RWPE2 (cell line): Measurements from ENCODE around the gene SH3BP4.

Source experiments
- ATAC-seq: fragments of 200-7000 bp; cut with Tn5 transposase; 3 replicates; pipeline ENCODE4 v1.9.1; 2021; ENCODE audit warnings: low read depth
- DNase-seq: peaks from one replicate; pipeline ENCODE4 v3.0.0-alpha.2; 2020; ENCODE audit warnings: low spot score
- H3K27ac ChIP-seq: fragments of 450-650 bp; 2 replicates; pipeline ENCODE4 v1.5.1; 2017; ENCODE audit warnings: mild to moderate bottlenecking; ENCODE audit not compliant: poor library complexity, severe bottlenecking
- H3K27me3 ChIP-seq: fragments of 250-450 bp; sonication (Bioruptor Pico); 2 replicates; pipeline ENCODE4 v1.5.1; 2021; ENCODE audit warnings: mild to moderate bottlenecking, moderate library complexity; ENCODE audit not compliant: insufficient read depth, poor library complexity, severe bottlenecking
- H3K36me3 ChIP-seq: fragments of 250-450 bp; sonication (Bioruptor Pico); 2 replicates; pipeline ENCODE4 v1.5.1; 2020; ENCODE audit warnings: low read depth, mild to moderate bottlenecking, moderate library complexity
- H3K4me1 ChIP-seq: fragments of 250-450 bp; sonication (Bioruptor Pico); 2 replicates; pipeline ENCODE4 v1.5.1; 2021; ENCODE audit warnings: mild to moderate bottlenecking, moderate library complexity; ENCODE audit not compliant: insufficient read depth, poor library complexity, severe bottlenecking
- H3K4me3 ChIP-seq: fragments of 250-450 bp; sonication (Bioruptor Pico); 2 replicates; pipeline ENCODE4 v1.5.1; 2021; ENCODE audit warnings: mild to moderate bottlenecking, moderate library complexity; ENCODE audit not compliant: severe bottlenecking
- H3K9me3 ChIP-seq: fragments of 250-450 bp; sonication (Bioruptor Pico); 2 replicates; pipeline ENCODE4 v1.5.1; 2021; ENCODE audit warnings: mild to moderate bottlenecking, moderate library complexity; ENCODE audit not compliant: severe bottlenecking
- TF ChIP-seq, protein P1 (sequence below): fragments of 450-650 bp; IDR thresholded peaks from one replicate; pipeline ENCODE4 v1.5.1; 2017; ENCODE audit warnings: mild to moderate bottlenecking, moderate library complexity; ENCODE audit not compliant: poor library complexity, severe bottlenecking

The SH3BP4 gene

DNA sequence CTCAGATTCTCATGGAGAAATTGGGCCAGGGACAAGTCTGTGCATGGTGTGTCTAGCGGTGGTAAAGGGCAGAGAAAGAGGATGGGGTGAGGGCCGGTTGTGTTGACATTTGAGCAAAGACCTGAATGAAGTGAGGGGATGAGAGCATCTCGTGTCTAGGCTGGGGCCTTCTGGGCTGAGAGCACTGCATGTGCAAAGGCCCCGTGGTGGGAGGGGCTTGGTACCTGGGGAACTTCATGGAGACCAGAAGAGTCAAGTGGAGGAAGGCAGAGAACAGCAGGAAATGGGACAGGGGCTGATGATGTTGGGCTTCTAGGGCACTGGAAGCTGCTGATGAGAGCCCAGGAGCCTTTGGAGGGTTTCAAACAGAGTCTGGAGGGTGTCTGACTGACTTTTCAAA is 76.8 kb downstream of the SH3BP4 start:
- H3K4me1 ChIP-seq: peaks cover 42% of the 10 kb centered on the region
- TF ChIP-seq, protein P1, sequence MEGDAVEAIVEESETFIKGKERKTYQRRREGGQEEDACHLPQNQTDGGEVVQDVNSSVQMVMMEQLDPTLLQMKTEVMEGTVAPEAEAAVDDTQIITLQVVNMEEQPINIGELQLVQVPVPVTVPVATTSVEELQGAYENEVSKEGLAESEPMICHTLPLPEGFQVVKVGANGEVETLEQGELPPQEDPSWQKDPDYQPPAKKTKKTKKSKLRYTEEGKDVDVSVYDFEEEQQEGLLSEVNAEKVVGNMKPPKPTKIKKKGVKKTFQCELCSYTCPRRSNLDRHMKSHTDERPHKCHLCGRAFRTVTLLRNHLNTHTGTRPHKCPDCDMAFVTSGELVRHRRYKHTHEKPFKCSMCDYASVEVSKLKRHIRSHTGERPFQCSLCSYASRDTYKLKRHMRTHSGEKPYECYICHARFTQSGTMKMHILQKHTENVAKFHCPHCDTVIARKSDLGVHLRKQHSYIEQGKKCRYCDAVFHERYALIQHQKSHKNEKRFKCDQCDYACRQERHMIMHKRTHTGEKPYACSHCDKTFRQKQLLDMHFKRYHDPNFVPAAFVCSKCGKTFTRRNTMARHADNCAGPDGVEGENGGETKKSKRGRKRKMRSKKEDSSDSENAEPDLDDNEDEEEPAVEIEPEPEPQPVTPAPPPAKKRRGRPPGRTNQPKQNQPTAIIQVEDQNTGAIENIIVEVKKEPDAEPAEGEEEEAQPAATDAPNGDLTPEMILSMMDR: no peak
- no peaks in the 10 kb centered on the region; the same call in 1 of the 2 replicates for H3K36me3 ChIP-seq
- no peaks in the 10 kb centered on the region for H3K9me3 ChIP-seq
- H3K27ac ChIP-seq: peak overlapping the region; percentile 100
- no peaks in the 10 kb centered on the region for H3K27me3 ChIP-seq
- DNase-seq: no peak
- no peak for ATAC-seq
- H3K4me3 ChIP-seq: no peak overlapping the region

DNA sequence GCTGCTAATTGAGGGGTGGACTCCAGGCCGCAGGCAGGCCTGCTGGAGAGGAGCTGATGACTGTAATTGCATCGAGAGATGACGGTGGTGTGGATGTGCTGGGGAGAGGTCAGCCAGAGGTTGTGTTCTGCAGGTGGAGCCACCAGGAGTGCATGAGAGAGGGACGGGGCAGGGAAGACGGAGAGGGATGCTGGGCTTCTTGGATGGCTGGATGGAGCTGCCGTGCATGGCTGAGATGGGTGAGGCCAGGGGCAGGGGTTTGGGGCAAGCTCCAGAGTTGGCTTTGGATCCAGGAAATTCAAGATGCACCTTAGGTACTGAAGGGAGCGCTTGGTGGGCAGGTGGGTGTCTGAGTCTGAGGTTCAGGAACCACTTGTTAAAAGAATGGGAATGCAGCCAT is 77.2 kb downstream of the SH3BP4 start:
- TF ChIP-seq, protein P1: no peak
- Histone ChIP-seq H3K36me3 (no peaks in the 10 kb centered on the region; the same call in none of the 2 replicates), H3K27ac (peak overlapping the region; percentile 100), H3K4me3 (no peak overlapping the region), H3K9me3 (no peaks in the 10 kb centered on the region), H3K27me3 (no peaks in the 10 kb centered on the region), H3K4me1 (peaks cover 38% of the 10 kb centered on the region)
- no peak for ATAC-seq
- no peak for DNase-seq

DNA sequence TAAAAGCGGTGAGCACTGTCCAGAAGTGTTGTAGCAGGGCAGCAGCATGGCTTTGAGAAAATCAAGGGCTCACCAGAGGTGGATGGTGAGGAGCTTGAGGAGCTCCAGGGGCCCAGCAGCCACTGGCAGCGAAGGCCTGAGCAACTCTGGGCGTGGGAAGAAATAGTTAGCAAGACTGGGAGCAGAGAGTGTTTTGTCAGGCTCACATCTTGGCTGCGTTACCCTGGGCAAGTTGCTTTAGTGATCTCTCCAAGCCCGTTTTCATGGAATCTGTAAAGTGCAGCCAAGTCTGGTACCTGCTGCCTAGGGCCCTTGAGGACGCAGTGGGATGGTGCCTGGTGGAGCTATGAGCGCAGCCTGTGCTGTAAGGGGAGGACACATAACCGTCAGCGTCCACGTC is 78.3 kb downstream of the SH3BP4 start:
- no peak overlapping the region for H3K4me3 ChIP-seq
- DNase-seq (no peak), ATAC-seq (no peak)
- no peak overlapping the region for H3K27ac ChIP-seq
- TF ChIP-seq, protein P1: no peak
- H3K27me3 ChIP-seq: no peaks in the 10 kb centered on the region
- peaks cover 28% of the 10 kb centered on the region for H3K4me1 ChIP-seq
- peaks cover 8% of the 10 kb centered on the region for H3K36me3 ChIP-seq
- H3K9me3 ChIP-seq: no peaks in the 10 kb centered on the region

DNA sequence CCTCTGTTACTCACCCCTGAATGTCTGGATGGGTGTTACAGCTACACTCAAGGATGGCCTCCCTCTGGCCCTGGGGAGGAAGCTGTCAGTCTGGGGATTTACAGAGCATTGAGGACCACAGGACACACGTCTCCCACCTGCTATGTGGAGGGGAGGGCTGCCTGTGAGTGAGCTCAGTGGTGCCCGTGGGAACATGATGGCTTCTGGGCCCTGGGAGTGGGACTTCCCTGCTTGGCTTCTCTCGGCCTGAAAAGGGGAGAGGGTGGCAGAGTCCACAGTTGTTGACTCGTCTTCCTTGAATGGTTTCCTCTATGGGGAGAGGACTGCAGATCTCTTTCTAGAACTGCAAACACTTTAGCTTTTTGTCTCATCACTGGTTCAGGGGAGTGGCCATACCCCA is 79.1 kb downstream of the SH3BP4 start:
- Histone ChIP-seq H3K4me3 (no peak overlapping the region), H3K27ac (no peak overlapping the region), H3K27me3 (no peaks in the 10 kb centered on the region), H3K36me3 (peaks cover 16% of the 10 kb centered on the region), H3K4me1 (peaks cover 19% of the 10 kb centered on the region), H3K9me3 (no peaks in the 10 kb centered on the region)
- ATAC-seq (no peak), DNase-seq (no peak)
- TF ChIP-seq, protein P1: no peak

DNA sequence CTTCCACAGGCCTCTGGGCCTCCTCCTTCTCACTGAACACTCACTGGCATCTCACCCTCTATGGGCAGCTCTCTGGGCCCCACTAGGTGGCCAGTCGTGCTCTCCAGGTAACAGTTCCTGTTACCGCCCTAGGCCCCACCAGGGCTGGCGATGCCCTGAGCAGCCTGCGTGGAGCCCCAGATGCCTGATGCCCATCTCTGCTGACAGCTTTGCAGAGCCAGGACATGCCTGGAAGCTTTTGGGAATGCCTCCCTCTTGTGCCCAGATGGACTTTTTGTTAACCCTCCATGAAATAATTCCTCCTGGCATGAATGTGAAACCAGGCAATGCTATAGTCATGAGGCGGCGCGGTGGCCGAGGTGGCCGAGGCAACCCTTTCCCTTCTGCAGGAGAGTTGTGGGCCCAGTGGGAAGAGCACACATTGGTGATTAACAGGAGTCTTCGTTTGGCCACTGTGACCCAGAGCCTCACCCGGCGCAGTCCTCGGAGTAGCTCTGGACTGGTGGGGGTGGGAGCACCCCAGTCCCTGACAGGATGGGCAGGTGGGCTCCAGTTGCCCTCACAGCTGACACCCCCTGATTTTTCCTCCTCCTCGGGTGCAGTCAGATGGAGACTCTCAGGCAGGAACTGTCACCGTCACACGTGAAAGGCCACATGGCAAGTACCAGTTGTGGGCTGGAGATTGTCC is 80.0 kb downstream of the SH3BP4 start:
- Histone ChIP-seq H3K27ac (no peak overlapping the region), H3K4me1 (peaks cover 13% of the 10 kb centered on the region), H3K27me3 (no peaks in the 10 kb centered on the region), H3K36me3 (peaks cover 24% of the 10 kb centered on the region), H3K4me3 (no peak overlapping the region), H3K9me3 (no peaks in the 10 kb centered on the region)
- ATAC-seq (no peak), DNase-seq (no peak)
- TF ChIP-seq, protein P1: no peak
